Myocyte (in vitro differentiated cells): ENCODE results near the gene NT5DC3. TPM values are rescaled to one million over a fixed set of nuclear protein-coding genes. Genes with fewer than 3 reads are reported as not detected.
A peak's percentile ranks its signal among the peaks of the same experiment; 100 is the strongest.

Experiments
- DNase-seq: peaks from one replicate; pipeline ENCODE4 v3.0.0-alpha.2; 2012; ENCODE audit warnings: low read depth
- total RNA-seq: library from RNA; depleted of rRNA; stranded (reverse); fragments of >200 nt; gene quantifications from 2 replicates; pipeline ENCODE4 v1.2.3, GENCODE V29; 2014

The NT5DC3 gene
- total RNA-seq, 1 donor from 2014 or later: 9.7 TPM

GRCh38 chr12:103833095-103833775 is 7.8 kb downstream of the NT5DC3 start:
- DNase-seq: no peak

DNA sequence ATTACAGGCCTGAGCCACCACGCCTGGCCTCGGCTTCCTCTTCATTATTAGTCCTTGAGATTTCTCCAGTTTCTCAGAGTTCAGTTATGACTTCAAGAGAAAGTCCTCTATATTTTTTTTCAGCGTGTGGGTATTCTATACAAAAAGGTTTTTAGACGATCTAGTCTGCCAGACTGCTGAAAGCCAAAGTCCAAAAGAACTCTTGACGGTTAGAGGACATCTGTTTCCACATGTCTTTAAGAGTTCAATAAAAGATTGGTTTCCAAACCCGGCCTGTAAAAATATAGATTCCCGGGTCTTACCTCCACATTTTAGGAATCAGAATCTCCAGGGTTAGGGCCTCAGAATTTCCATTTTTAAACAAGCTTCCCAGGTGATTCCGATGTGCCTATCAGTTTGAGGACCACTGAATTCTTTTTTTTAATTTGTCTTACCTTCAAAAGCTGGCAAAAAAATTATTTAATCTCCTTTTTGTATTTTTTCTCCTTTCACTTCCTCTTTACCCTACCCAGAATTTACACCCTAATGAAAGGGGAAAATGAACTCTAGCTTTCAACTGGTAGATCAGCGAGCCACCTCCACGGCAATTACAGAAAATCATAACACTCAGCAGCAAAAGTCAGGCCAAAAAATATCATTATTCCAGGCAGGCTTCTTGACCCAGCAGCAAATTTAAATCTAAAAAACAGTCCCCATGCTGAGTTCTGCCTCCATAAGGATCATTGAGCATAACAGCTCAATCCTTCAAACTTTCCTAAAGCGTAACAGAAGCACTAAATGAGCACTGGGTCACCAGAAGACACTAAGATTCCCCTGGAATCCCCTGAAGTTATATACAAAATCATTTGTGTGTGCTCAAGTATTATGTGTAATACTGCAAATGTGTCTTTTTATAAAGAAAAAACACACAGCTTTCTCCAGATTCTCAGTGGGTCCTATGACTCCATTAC is 8.7 kb downstream of the NT5DC3 start:
- no peak for DNase-seq

DNA sequence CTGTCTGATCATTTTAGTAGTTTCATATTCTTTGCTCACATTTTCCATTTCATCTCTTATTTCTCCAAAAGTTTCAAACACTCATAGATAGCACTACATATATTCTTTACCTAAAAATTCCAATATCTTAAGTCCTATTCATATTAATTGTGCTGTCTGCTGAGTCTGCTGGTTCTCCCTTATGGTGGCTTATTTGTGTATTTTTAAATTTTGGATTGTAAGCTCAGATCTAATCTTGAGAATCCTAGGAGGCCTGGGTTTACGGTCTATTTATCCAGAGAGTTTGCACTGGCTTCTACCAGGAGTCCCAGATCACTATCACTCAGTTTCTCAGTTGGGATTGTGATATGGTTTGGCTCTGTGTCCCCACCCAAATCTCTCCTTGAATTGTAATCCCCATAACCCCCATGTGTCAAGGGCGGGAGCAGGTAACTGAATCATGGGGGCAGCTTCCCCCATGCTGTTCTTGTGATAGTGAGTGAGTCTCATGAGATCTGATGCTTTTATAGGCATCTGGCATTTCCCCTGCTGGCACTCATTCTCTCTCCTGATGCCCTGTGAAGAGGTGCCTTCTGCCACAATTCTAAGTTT is 10.2 kb downstream of the NT5DC3 start:
- no peak for DNase-seq

DNA sequence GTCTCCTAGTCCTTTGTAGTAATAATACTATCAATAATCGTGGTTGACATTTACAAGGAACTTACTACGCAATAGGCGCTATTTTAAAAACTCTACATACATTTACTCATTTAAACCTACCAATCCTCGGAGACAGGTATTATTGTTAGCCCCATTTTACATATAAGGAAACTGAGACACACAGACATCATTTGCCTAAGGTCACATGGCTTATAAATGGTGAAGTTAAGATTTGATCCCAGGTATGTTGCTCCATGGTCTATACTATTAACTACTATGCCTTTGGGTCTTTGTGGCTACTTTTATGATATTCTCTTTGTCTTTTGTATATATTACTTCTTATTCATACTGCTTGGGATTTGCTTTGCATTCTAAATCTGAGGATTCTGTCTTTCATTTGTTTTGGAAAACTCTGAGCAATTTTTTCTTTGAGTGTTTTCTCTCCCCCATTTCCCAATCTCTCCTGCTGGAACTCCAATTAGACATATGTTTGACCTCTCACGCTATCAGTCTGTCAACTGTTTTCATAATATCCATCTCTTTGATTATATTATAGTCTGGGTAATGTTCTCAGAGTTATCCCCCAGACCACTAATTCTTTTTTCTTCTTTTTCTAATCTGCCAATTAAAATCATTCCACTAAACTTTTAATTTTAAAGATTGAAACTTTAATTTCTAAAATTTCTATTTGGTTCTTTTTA is 10.9 kb downstream of the NT5DC3 start:
- no peak for DNase-seq

DNA sequence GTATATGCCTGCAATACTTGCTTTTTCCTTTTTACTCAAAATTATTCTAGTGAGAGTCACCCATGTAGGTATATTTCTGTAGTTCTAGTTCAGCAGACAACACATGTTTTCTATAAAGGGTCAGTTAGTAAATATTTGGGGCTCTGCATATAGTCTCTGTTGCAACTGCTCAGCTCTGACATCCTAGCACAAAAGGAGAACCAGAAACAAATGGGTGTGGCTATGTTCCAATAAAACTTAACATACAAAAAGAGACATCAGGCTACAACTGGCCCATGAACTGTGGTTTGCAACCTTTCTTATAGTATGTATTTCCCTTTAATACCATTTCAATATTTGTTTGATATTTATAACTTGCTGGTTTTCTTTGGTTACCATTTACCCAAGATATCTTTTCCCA is 11.9 kb downstream of the NT5DC3 start:
- DNase-seq: no peak

GRCh38 chr12:103827911-103828391 is 13.1 kb downstream of the NT5DC3 start:
- DNase-seq: peak; percentile 46

DNA sequence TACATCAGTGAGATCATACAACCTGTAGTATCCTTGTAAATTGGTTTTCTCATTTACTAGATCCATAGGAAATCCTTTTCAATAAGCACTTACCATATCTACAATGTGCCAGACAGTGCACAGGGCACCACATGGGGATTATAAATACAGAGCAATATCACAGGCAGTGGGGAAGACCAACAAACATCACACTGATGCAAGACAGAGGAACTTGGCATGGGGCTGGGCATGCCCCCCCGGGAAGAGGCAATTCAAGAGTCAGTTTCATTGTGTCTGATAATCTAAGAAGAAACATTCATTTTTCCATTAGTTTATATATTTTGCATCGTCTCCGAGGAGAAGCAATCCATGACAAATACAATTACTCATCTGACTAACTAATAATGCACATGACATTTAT is 16.2 kb downstream of the NT5DC3 start:
- DNase-seq: no peak

- no peak for DNase-seq
Observed at GRCh38 chr12:103824290-103824689, 16.7 kb downstream of the NT5DC3 start.

DNA sequence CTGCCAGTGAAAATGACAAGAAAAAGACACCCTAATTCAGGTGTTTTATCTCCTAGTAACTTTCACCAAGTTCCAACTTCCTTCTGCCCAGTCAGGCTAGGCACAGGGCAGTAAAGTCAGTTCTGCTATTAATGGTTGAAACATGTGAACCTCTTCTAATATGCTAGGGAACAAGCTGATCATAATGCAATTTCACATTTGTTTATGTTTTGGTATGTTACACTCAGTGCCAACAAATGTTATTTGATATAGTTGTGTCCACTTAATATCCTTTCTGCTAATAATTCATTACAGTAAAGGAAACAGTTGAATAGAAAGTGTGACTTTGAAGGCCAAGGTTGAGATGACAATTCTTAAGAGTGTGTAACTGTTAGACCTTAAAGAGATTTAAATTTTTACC is 17.2 kb downstream of the NT5DC3 start:
- DNase-seq: no peak

- DNase-seq: no peak
Observed at GRCh38 chr12:103821773-103822172, 19.3 kb downstream of the NT5DC3 start.

DNA sequence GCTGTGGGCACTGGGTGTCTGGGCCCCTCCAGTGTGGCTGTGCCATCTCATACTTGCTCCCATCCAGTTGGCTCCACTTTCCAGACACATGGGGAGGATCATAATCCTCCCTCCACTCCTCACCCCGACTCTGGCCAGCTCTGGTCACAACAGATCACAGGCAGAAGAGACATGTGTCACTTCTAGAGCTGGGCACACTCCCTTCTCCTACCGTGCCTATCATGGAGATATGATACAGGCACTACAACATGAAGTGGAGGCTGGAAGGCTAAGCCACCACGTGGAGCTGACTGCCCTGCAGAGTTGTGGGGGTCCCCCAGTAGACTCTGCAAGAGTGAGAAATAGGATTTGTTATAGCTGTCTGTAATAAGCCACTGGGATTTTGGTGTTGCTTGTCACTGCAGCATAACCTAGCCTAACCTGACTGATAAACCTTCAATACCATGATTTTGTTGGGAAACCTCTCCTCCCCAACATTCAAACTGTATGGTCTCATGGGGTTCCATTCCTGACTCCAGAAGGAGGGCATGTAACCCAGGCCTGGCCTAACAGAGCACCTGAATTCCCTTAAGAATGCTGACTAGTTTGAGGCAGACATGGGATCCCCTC is 20.0 kb downstream of the NT5DC3 start:
- no peak for DNase-seq

DNA sequence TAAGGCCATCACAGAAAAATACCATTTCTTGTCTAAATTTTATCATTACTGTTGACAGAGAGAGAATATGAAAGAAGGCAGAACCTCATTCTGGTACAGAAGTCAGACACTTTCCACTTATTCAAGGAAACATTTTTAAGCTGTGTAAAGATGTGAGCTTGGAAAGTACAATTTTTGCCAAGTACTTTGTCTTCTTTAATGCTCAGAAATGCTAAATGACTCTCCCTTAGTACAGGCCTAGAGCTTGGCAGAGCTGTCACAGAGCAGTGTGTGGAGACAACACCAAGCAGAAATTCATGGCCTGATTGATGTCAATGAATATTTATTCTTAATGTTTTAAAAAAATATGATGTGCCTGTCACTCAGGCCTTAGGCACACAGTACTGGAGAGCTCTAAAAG is 20.7 kb downstream of the NT5DC3 start:
- no peak for DNase-seq

GRCh38 chr12:103819892-103820291 is 21.1 kb downstream of the NT5DC3 start:
- DNase-seq: no peak

DNA sequence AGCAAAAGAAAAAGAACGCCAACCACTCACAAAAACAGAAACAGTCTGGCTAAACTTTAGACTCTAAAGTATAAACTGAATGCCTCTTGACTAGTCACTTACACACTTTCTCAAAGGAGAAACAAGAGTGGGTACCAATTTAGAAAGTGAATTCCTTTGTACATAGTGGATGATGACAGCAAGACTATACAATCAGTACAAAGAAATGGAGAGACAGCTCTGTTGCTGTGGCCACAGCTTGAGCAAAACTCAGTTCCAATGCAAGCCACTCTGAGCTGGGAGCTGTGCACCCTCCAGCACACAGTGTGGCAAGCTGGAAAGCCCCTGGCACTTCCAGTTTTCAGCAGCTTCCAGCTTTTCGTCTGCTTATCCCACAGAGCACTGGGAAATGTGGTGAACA is 21.7 kb downstream of the NT5DC3 start:
- no peak for DNase-seq

DNA sequence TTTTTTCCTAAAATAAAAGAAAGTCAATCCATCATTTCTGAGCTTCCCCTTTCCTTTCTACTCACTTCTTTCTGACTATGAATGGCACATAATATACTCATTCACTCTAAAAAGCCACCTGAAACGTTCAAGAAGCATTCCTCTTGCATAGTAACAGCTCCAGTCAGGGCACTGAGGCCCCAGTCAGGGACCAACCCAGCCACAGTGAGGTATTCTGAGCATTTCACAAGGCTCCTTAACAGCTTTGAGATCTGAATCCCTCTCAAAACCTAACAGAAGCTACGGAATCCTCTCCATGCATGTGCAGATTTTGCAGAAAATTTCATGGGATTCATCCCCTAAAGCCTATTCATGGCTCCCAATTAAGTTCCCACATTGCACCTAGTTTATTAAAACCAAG is 23.2 kb downstream of the NT5DC3 start:
- no peak for DNase-seq

- DNase-seq: no peak
Observed at GRCh38 chr12:103816663-103817062, 24.4 kb downstream of the NT5DC3 start.

GRCh38 chr12:103814436-103814835 is 26.6 kb downstream of the NT5DC3 start:
- DNase-seq: no peak

- no peak for DNase-seq
Observed at GRCh38 chr12:103813949-103814348, 27.1 kb downstream of the NT5DC3 start.

GRCh38 chr12:103813426-103813825 is 27.6 kb downstream of the NT5DC3 start:
- DNase-seq: no peak

- no peak for DNase-seq
Observed at GRCh38 chr12:103812789-103813188, 28.2 kb downstream of the NT5DC3 start.

GRCh38 chr12:103811791-103812190 is 29.2 kb downstream of the NT5DC3 start:
- no peak for DNase-seq
